Hematopoietic multipotent progenitor cell treated with erythropoietin and hydrocortisone succinate and interleukin-3 and kit ligand, for 15 days (in vitro differentiated cells): Measurements from ENCODE around the gene STIL.
"Not testable (repeated sequence)": the region's sequence is repeated elsewhere in the genome, so short reads cannot be mapped to it uniquely, and the experiment has no call there.

Experiments
- DNase-seq: peaks from one replicate; pipeline ENCODE4 v3.0.0-alpha.2; 2015; ENCODE audit warnings: low spot score

Gene STIL

DNA sequence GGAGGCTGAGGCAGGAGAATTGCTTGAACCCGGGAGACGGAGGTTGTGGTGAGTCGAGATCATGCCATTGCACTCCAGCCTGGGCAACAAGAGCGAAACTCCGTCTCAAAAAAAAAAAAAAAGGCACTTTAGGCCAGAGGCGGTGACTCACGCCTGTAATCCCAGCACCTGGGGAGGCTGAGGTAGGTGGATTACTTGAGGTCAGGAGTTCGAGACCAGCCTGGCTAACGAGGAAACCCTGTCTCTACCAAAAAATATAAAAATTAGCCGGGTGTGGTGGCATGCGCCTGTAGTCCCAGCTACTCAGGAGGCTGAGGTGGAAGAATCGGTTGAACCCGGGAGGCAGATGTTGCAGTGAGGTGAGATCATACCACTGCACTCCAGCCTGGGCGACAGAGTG is 6.0 kb upstream of the STIL start:
- not testable (repeated sequence) for DNase-seq

DNA sequence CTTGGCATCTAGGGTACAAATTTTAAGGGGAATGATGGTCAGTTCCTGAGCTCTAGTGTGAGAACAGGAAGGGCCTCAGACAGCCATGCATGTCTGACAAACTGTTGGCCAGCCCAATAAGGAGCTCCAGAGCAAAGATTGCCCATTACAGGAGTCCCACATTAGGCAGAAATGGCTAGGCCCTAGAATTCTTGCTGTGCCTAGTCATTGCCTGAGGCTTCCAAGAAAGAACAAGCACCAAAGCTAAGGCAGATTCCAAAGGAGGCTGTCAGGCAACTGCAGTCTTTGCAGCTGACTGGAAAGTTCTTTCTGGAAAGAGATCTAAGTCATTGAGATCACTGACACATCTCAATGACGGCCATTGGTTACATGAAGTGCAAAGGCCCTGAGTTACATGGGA is 3.9 kb upstream of the STIL start:
- DNase-seq, result no peak

DNA sequence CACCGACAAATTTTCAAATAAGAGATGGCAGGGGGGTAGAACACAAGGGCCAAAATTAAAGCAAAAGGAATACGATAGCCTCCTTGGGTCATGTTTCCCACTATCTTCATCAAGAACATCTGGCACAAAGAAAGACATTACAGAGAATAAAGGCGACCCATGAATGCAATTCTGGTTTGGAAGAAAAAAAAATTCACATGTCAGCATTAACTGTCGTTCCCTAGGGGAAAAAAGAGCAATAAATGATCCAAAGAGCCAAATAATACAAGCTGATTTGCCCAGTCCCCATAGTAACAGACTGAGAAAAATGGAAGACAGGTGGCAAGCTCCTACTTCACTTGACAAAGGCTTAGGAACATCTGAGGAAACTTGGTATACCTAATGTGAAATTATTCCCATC is 4.5 kb downstream of the STIL start:
- no peak for DNase-seq

DNA sequence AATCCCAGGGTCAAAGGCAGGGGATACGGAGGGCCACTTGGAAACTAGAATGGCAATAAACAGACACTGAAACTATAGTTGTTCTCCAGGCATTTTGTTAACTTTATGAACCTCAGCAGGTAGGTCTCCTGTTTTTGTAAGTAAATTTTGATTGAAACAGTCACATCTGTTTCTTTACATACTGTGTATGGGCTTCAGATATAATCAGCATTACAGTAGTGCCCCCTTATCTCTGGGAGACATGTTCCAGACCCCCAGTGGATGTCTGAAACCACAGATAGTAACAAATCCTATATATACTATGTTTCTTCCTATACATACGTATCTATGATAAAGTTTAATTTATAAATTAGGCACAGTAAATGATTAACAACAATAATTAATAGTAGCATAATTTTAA is 11.5 kb downstream of the STIL start:
- no peak for DNase-seq

DNA sequence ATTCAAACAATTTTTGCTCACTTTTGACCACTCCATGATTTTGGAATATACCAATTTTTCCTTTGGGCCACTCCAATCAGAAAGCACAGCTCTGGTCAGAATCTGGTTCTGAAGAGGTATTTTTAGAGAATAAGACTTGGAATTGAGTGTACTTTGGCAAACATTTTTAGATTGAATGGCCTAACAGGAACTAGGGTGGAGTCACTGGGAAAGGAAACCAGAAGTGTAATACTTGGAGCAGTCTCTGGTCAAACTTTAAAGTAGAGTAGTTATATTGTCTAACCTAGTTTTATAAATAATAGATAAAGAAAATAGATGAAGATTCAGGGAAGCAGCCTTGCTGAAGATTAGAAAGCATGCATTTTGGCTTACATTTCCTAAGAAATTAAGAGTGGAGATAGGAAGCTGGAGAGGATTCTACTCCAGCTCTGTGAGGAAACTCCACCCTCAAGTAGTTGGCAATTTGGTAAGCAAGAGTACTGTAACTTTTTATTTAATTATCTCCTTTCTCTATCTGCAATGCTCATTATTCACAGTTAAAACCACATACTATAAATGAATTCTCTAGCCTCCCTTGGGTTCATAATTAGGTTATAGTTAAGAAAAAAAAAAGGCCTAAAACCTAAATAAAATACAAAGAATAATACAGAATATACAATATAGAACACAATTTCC is 15.8 kb downstream of the STIL start:
- DNase-seq, result no peak

DNA sequence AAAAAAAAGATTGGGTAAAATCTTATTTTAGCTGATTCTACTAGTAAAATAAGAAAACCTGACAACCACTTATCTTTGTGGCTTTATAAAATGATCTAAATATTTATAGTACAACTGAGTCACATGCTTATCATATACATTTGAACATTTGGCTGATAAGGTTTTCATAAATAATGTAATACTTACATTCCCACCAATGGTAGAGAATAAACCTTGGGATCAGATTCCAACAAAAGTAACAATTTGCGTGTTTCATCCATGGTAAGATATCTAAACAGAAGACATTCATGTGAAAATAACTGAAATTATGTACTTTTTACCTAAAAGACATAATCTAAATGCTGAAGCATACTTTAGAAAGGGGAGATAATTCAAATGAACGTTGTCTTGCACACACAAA is 18.4 kb downstream of the STIL start:
- DNase-seq, result no peak

DNA sequence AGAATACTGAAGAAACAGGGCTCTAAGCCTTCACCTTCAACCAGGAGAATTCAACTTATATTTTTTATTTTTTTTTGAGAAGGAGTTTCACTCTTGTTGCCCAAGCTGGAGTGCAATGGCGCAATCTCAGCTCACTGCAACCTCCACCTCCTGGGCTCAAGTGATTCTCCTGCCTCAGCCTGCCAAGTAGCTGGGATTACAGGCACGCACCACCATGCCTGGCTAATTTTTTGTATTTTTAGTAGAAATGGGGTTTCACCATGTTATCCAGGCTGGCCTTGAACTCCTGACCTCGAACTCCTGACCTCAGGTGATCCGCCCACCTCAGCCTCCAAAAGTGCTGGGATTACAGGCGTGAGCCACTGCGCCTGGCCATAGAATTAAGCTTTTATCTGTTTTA is 19.1 kb downstream of the STIL start:
- not testable (repeated sequence) for DNase-seq

DNA sequence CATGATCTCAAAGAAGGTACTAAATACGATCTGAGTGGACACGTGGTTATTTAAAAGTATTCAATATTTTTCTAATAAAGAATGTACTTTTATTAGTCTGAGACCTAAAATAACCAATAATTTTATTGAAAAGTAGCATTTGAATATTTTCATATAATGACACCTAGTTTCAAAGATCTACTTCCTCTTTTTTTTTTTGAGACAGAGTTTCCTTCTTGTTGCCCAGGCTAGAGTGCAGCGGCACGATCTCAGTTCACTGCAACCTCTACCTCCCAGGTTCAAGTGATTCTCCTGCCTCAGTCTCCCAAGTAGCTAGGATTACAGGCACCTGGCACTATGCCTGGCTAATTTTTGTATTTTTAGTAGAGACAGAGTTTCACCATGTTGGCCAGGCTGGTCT is 25.8 kb downstream of the STIL start:
- DNase-seq, result not testable (repeated sequence)

DNA sequence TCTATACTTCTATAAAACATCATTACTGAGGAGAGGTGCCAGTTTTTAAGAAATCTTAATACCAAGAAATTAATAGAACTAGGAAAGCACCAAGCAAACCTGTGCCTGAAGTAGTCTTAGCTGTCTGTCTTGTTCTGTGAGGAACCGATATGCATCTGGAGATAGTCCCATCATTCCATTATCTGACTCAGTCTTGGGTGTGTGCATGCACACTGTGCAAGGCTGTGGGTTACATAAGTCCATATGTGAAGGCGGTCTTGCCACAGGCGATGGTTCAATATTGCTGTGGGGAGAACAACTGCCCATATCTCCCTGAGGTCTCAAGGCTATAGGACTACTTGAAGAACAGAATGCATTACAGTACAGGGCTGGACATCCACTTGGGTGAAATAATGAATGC is 33.8 kb downstream of the STIL start:
- DNase-seq, result no peak

DNA sequence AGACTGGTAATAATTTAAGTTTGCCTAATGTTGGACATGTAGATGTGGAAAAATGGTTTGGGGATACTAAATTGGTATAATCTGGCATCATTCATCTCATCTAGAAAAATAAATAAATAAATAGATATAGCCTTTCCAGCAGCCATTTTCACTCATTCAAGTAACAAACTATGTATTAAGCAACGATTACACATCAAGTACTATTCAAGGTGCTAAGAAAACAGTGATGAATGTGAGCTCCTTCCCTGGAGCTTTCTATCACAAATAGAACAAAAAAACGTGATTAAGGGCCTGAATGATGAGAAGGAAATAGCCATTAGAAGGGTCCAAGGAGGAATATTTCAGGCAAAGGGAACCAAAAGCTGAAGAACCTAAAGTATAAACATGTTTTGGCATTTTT is 37.1 kb downstream of the STIL start:
- DNase-seq, result no peak

DNA sequence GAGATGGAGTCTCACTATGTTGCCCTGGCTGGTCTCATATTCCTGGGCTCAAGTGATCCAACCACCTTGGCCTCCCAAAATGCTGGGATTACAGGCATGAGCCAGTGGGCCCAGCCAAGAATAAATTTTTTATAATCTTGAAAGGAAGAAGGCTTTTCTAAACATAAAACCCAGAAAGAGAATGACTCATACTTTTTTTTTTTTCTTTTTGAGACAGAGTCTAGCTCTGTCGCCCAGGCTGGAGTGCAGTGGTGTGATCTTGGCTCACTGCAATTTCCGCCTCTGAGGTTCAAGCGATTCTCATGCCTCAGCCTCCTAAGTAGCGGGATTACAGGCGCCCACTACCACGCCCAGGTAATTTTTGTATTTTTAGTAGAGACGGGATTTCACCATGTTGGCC is 38.1 kb downstream of the STIL start:
- not testable (repeated sequence) for DNase-seq

DNA sequence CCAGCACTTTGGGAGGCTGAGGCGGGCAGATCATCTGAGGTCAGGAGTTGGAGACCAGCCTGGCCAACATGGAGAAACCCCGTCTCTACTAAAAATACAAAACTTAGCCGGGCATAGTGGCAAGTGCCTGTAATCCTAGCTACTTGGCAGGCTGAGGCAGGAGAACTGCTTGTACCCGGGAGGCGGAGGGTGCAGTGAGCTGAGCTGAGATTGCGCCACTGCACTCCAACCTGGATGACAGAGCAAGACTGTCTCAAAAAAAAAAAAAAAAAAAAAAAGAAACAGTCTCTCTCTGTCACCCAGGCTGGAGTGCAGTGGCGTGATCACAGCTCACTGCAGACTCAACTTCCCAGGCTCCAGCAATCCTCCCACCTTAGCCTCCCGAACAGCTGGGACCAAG is 48.4 kb downstream of the STIL start:
- DNase-seq, result not testable (repeated sequence)

DNA sequence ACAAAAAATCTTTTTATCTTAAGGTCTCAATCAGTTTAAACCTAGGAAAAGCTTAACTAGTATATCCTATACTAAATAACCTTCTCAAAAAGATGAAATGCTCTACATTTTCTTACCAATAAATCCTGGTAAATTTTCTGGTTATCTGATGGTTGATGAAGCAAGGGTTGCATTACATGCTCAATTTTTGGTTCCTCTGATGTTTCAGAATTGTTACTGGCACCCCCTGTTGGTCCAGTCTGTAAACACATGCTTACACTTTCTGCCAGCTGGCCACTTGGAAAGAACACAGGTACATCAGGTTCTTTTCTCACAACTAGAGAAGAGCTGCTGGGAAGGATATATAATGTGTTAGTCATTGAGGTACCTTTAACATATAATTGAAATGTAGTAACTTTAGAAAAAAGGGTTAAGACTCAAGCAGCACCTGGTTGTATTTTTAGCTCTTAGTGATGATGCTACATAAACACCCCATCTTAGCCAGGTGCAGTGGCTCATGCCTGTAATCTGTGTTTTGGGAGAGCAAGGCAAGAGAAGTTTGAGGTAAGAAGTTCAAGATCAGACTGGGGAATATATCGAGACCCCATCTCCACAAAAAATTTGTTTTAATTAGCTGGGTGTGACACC is 51.0 kb downstream of the STIL start:
- peak; percentile 88 for DNase-seq

DNA sequence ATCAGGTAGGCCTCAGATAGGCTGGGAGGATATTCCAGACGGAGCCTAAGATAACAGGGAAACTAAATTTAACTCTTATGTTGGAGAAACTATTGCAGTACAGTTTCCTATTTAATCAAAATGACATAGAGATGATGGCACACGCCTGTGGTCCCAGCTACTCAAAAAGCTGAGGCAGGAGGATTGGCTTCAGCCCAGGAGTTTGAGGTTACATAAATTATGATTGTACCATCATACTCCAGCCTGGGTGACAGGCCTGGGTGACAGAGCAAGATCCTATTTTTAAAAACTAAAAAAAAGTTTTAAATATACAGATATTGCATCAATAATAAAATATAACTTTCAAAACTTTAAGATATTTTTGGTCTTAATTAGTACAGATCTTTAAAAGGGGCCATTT is 56.7 kb downstream of the STIL start:
- peak; percentile 33 for DNase-seq

DNA sequence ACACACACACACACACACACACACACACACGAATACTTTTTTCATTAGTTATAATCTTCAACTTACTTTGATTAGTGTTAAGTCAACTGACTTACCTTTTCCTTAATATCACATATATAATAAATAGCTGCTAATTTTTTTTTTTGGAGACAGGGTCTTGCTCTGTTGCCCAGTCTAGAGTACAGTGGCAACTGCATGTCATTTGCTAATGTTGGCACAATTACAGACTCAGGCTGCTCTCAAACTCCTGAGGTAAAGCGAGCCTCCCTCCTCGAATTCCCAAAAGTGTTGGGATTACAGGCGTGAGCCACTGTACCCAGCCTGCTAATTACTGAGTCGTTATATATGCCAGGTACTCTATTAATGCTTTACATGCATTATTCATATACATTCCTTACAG is 61.2 kb downstream of the STIL start:
- no peak for DNase-seq

DNA sequence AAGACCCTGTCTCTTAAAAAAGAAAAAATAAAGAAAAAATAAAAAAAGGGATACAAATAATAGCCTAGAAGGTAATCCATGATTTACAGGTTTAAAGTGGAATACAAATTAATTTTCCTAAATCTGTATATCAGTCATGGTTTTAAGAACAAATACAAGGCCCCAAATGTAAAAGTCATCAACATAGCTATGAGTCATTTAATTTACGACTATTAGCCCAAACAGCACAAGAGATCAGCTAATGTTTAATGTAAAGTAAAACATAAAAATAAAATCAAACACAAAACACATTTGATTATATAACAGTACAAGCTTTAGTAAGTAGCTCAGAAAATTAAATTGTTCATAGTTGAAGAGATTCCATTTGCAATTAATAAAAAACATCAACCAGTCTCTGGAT is 61.6 kb downstream of the STIL start:
- no peak for DNase-seq

DNA sequence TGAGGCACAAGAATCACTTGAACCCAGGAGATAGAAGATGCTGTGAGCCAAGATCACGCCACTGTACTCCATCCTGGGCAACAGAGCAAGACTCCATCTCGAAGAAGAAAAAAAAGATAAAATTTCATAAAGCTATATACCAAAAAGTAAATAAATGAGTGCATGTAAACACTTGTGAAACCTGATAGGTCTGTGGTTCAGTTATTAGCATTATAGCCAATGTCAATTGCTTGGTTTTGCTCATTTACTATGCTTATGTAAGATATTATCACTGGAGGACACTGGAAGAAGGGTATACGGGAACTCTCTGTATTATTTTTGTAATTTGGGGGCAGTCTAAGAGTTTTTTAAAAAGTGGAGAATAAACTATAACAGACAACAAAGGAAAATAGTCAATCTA is 64.2 kb downstream of the STIL start:
- DNase-seq, result no peak

DNA sequence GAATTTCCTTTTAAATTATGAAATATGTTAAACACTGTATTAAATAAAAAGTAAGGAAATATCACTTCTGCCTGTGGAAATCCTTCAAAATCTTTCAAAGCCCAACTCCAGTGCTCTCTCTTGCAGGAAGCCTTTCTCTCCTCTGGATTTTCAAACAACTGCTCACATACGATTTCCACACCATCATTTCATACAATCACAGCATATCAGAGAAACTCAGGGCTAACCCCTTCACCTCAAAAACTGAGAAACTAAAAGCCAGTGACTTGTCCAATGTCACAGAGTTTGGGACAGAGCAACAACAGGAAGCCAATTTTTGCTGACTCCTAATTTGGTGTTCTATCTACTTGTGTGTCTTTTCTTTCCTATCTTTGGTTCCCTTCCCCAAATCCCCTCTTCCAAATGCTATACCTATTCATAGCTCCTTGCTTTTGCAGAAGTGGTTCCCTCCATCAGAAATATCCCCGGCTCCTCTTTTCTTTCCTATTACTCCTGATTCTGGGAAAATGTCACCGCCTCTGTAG is 69.5 kb downstream of the STIL start:
- no peak for DNase-seq

DNA sequence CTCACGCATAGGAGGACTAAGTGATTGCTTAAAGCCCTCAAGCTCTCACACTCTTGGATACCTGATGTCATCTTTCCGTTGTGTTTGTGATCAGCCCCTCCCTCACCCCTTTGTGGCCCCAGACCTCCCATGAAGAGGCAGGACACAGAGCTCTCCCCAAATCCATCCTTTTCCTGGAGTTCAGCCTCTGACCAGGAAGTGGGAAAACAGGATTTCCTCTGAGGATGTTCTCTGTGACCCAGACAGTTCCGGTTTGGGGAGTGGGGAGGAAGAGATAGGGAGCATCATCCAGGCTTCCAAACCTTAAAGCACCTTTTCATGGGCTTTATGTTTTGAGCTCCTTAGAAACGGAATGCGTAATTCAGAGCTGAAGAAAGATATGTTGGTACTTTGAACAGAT is 70.0 kb downstream of the STIL start:
- DNase-seq, result no peak

DNA sequence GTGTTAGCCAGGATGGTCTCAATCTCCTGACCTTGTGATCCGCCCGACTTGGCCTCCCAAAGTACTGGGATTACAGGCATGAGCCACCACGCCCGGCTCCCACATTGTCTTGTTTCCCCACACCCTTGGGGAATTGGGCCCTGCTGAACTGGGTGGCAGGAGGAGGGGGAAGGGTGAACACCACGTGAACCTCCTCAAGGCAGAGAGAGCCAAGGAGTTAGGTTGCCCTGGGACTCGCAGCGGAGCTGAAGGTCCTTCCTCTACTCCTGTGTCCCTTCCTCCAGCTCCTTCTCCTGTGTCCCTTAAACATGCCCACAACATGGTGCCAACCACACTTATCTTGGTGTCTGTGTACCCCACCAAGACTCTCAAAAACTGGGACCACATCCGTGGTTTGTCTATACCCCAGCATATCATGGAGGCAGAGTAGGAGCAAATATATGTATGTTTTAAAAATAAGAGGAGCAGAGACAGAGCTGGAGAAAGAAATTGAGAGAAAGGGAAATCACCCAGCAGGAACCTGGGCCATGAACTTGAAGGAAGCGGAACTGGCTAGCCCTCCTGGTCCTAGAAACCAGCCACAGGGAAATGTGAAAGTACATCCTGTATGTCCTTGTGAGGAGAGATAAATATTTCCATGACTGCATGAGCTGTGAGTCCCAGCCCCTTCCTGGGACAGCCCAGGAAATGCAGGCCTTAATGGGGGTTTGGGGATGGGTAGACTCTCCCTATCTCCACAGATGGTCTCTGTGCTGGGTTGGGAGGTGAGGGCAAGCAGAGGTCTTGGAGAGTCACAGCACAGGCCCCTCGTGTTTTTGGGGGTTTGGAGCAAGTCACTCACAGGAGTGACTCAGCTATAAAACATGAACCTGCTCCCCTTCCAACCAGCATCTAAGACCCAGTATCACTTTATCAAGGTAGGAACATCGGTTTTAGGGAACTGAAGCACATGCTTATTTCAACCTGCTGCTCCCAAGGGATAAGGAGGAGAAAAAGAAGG is 72.5 kb downstream of the STIL start:
- DNase-seq, result peak; percentile 63

DNA sequence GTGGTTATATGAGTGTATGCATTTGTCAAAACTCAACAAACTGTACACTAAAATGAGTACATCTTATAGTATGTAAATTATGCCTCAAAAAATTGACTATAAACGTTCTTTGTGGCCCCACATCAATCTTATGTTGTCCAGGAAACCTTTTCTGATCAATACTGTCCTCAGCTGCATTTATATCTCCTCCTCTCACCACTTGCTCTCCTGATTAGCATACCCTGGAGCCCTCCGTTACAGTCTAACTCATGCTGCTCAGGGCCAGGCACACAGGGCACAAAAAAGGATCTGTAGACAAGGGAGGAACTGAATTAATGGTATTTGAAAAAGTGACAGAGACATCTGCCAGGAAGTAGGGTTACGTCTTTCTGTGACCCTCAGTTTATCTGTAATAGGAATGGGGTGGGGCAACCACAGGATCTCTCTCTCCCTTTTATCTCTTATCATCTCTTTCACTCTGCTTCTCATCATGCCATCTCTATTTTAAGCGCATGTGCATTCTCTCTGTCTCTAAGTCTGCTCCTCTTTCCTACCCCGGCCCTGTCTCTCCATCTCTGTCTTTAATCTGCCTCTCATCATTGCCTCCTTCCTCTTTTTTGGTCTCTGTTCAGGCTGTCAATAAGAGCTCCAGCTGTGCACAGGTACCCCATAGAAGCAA is 74.9 kb downstream of the STIL start:
- peak; percentile 47 for DNase-seq

DNA sequence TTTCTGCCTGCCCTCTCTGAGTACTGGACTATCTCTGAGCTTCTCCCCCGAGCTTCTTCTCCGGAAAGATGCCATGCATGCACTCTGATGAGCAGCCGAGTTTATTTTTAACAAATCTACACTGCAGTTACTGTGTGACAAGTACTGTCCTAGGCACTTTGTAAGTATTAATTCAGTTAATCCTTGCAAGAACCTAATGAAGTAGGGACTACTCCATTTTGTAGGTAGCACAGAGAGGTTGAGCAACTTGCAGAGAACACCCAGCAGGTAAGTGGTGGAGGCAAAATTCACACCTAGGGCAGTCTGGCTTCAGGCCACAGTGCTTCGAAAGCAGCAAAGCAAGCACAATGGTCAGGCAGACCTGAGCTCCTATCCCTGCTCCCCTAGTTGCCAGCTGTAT is 78.1 kb downstream of the STIL start:
- DNase-seq, result peak; percentile 32
